Measurements from ENCODE around the gene NFU1.

NFU1 gene

GRCh38 chr2:69348781-69349180 is 88.5 kb downstream of the NFU1 start:
- no peak for DNase-seq
